RWPE1 (cell line): ENCODE data around the gene C16orf46.

ENCODE experiments used
- CTCF ChIA-PET: fragments of 350-600 bp; sonication (Branson Sonifier 250); formaldehyde crosslinking; extraction: SDS; loops from one replicate; lab custom pipeline; 2021; lab: Yijun Ruan, JAX
- POLR2A ChIA-PET: fragments of 400-600 bp; formaldehyde crosslinking; extraction: SDS; loops from one replicate; lab custom pipeline; 2020; ENCODE audit warnings: antibody characterized with exemption; ENCODE audit not compliant: low non-redundant PET; lab: Yijun Ruan, JAX
- DNase-seq: peaks from one replicate; pipeline ENCODE4 v3.0.0; 2012; ENCODE audit warnings: low spot score
- H3K27ac ChIP-seq: fragments of 450-650 bp; 2 replicates; pipeline ENCODE4 v1.5.1; 2017
- TF ChIP-seq, protein P1 (sequence below): fragments of 450-650 bp; conservative IDR thresholded peaks from 2 replicates; pipeline ENCODE4 v1.5.1; 2017; ENCODE audit warnings: low read depth, mild to moderate bottlenecking

C16orf46 gene

DNA sequence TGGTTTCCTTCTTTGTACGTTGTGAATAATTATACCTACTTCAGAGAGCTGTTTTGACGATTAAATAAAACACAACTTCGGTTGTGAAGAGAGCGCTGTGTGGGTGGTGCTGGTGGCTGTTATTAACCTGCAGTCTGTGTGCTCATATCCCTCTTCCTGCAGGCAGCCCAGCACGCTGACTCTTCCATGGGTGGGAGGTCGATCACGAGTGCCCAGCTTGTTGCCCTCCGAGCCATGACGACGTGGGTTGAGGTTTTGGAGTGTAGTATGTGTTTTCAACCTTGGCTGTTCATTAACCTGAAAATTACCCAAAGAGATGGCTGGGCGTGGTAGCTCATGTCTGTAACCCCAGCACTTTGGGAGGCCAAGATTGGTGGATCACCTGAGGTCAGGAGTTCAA, 30.5 kb upstream of the C16orf46 start:
- TF ChIP-seq, protein P1, sequence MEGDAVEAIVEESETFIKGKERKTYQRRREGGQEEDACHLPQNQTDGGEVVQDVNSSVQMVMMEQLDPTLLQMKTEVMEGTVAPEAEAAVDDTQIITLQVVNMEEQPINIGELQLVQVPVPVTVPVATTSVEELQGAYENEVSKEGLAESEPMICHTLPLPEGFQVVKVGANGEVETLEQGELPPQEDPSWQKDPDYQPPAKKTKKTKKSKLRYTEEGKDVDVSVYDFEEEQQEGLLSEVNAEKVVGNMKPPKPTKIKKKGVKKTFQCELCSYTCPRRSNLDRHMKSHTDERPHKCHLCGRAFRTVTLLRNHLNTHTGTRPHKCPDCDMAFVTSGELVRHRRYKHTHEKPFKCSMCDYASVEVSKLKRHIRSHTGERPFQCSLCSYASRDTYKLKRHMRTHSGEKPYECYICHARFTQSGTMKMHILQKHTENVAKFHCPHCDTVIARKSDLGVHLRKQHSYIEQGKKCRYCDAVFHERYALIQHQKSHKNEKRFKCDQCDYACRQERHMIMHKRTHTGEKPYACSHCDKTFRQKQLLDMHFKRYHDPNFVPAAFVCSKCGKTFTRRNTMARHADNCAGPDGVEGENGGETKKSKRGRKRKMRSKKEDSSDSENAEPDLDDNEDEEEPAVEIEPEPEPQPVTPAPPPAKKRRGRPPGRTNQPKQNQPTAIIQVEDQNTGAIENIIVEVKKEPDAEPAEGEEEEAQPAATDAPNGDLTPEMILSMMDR = no peak
- H3K27ac ChIP-seq = no peak overlapping the region
- DNase-seq = no peak
- CTCF ChIA-PET = interaction anchor here (0.6 kb wide), 1 partner anchor 189 kb away, joined by 3 read pairs; no protein-coding TSS in a partner anchor
- POLR2A ChIA-PET = no interaction called here

DNA sequence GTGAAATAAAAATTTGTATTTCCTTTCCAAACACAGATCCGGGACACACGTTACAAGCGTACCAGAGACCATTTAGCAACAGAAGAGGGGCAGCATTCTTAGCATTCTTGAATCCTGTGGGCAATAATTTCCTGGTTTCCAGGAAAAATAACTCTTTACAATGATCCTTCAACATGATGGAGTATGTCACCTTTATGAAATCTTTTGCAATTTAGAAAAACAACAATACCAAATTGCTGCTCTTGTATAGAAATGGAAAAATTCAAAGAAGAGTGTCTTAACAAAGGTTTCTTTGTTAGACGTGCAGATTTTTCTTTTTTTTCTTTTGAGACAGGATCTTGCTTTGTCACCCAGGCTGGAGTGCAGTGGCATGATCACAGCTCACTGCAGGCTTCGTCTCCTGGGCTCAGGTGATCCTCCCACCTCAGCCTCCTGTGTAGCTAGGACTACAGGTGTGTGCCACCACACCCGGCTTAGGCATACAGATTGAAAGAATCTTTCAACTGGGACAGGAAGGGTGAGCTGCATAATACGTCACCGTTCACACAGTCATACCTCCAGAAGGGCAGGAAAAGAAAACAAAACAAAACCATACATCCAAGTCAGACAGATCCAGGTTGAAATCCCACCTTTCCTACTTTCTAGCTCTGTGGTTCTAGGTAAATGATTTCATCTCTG, 29.9 kb upstream of the C16orf46 start:
- POLR2A ChIA-PET = no interaction called here
- TF ChIP-seq, protein P1 = no peak
- DNase-seq = no peak
- H3K27ac ChIP-seq = no peak overlapping the region
- CTCF ChIA-PET = interaction anchor here (0.6 kb wide), 1 partner anchor 189 kb away, joined by 3 read pairs; no protein-coding TSS in a partner anchor

DNA sequence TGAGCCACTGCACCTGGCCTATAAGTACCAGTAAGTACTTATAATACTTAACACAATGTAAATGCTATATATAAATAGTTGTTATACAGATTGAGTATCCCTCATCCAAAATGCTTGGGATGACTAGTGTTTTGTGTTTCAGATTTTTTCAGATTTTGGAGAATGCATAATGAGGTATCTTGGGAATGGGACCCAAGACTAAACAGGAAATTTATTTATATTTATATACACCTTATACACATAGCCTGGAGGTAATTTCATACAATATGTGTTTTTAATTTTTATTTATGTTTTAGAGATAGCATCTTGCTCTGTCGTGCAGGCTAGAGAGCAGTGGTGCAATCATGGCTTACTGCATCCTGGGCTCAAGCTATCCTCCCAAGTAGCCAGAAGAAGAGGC, 28.9 kb upstream of the C16orf46 start:
- TF ChIP-seq, protein P1 = no peak
- no peak for DNase-seq
- ChIA-PET POLR2A (no interaction called here), CTCF (no interaction called here)
- H3K27ac ChIP-seq = no peak overlapping the region

DNA sequence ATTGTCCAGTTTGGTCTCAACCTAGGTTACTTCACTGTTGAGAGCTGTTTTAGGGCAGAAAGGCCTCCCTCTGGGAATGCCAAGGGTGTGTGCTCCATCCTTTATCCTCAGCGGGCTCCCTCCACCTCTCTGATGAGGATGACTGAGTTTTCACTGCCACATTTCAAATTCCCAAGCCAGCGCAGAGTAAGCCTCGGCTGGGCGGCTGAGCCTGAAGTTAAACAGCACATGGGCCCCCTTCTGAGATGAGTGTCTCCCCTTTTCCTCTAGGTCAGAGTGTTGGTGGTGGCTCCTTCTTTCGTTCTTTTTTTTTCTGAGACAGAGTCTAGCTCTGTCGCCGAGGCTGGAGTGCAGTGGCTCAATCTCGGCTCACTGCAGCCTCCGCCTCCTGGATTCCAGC, 24.7 kb upstream of the C16orf46 start:
- ChIA-PET CTCF (no interaction called here), POLR2A (no interaction called here)
- H3K27ac ChIP-seq = no peak overlapping the region
- no peak for DNase-seq
- TF ChIP-seq, protein P1 = no peak

DNA sequence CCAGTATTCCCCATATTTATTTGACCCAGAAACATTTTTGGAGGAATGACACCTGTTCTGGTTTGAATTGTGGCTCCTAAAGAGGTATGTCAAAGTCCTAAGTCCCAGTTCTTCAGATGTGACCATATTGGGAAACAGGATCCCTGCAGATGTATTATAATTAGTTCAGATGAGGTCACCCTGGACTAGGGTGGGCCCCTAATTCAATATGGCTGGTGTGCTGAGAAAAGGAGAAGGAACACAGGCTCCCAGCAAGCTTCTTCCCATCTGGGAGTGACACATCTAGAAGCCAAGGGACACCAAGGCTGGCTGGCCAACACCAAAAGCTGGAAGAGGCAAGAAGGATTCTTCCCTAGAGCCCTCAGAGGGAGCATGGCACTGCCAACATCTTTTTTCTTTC, 22.9 kb upstream of the C16orf46 start:
- DNase-seq = no peak
- ChIA-PET CTCF (no interaction called here), POLR2A (no interaction called here)
- no peak overlapping the region for H3K27ac ChIP-seq
- TF ChIP-seq, protein P1 = no peak

DNA sequence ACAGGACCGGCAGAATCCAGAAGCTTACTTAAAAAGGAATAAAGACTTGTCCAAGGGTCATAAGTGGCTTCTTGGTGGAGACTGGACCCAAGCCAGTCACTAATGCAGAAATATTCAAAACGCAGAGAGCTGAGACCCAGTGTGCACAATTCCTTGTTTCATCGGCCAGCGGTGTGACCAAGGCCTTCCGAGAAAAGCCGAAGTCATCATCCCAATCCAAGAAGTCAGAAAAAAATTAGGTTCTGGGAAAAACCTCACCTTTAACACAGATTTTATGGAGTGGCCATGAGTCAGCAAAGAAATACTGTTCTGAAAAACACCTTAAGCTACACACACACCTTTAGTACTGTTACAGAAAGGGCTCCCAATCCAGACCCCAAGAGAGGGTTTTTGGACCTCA, 20.2 kb upstream of the C16orf46 start:
- TF ChIP-seq, protein P1 = no peak
- H3K27ac ChIP-seq = peak overlapping the region; percentile 81
- no peak for DNase-seq
- POLR2A ChIA-PET = no interaction called here
- CTCF ChIA-PET = no interaction called here
